Common myeloid progenitor, CD34-positive (primary cell): ENCODE data around the gene NIT2.

ENCODE experiments used
- CTCF ChIA-PET: fragments of 350-600 bp; sonication (Branson Sonifier 250); formaldehyde crosslinking; loops from one replicate; lab custom pipeline; 2021; ENCODE audit warnings: antibody characterized with exemption; lab: Charles Lee
- POLR2A ChIA-PET: fragments of 350-600 bp; sonication (Branson Sonifier 250); formaldehyde crosslinking; loops from one replicate; lab custom pipeline; 2021; ENCODE audit warnings: antibody characterized with exemption; lab: Charles Lee
- DNase-seq, 3 donors: peaks; one replicate each; pipeline versions ENCODE4 v3.0.0 to v3.0.0-alpha.2; 2013
- H3K27ac ChIP-seq, 2 experiments: 1 replicate in 1 of 2; 2 replicates in 1 of 2; pipeline ENCODE4 v1.7.0; 2013; ENCODE audit warnings: inconsistent platforms in 2 of 2, low read length in 2 of 2, mild to moderate bottlenecking in 2 of 2, low read depth in 1 of 2, moderate library complexity in 1 of 2; ENCODE audit not compliant: severe bottlenecking in 2 of 2, insufficient read depth in 1 of 2, poor library complexity in 1 of 2
- H3K27me3 ChIP-seq, 5 experiments: replicated peaks in 2 of 5; 1 replicate in 3 of 5; 2 replicates in 2 of 5; pipeline versions ENCODE4 v1.6.1 to v1.7.0; 2013; ENCODE audit warnings: low read length in 4 of 5, mild to moderate bottlenecking in 2 of 5, moderate library complexity in 2 of 5, inconsistent platforms in 1 of 5; ENCODE audit not compliant: insufficient read depth in 5 of 5, control insufficient read depth in 4 of 5
- H3K36me3 ChIP-seq, 4 experiments: 1 replicate in 2 of 4; 2 replicates in 2 of 4; pipeline versions ENCODE4 v1.6.1 to v1.7.0; 2013; ENCODE audit warnings: low read length in 3 of 4, control low read depth in 1 of 4, mild to moderate bottlenecking in 1 of 4; ENCODE audit not compliant: control insufficient read depth in 4 of 4, insufficient read depth in 4 of 4
- H3K4me1 ChIP-seq, 4 experiments: 1 replicate in 3 of 4; 2 replicates in 1 of 4; pipeline versions ENCODE4 v1.6.1 to v1.7.1; 2013; ENCODE audit warnings: low read length in 3 of 4, mild to moderate bottlenecking in 3 of 4, control low read depth in 1 of 4, inconsistent platforms in 1 of 4, moderate library complexity in 1 of 4; ENCODE audit not compliant: control insufficient read depth in 4 of 4, insufficient read depth in 4 of 4; ENCODE audit errors: control extremely low read depth in 1 of 4
- H3K4me3 ChIP-seq, 7 experiments: 1 replicate in 4 of 7; 2 replicates in 3 of 7; pipeline versions ENCODE4 v1.5.1 to v1.7.0; 2013; ENCODE audit warnings: mild to moderate bottlenecking in 7 of 7, low read length in 6 of 7, moderate library complexity in 6 of 7, inconsistent platforms in 2 of 7, low read depth in 2 of 7, control low read depth in 1 of 7; ENCODE audit not compliant: insufficient read depth in 4 of 7, control insufficient read depth in 1 of 7; ENCODE audit errors: extremely low read depth in 1 of 7
- H3K9me3 ChIP-seq, 5 experiments: 1 replicate in 4 of 5; 2 replicates in 1 of 5; pipeline versions ENCODE4 v1.6.1 to v1.7.1; 2013; ENCODE audit warnings: low read length in 4 of 5, mild to moderate bottlenecking in 2 of 5, inconsistent platforms in 1 of 5, low read depth in 1 of 5, moderate library complexity in 1 of 5; ENCODE audit not compliant: control insufficient read depth in 4 of 5, insufficient read depth in 2 of 5; ENCODE audit errors: control extremely low read depth in 1 of 5
- WGBS: methylation state at CpG from one replicate; pipeline ENCODE4 v1.1.5; 2013; ENCODE audit not compliant: insufficient coverage; 5-methylcytosine and 5-hydroxymethylcytosine counted together

Gene NIT2

GRCh38 chr3:100400780-100401673 is 66.5 kb downstream of the NIT2 start, which contains the start of the genes LNP1 and TOMM70:
Gene LNP1 (plus strand): TSS chr3:100401539. CDS start chr3:100429730, 28,191 bp downstream.
Gene TOMM70 (minus strand): TSS chr3:100401089. CDS start chr3:100400949, 140 bp downstream.
- ChIA-PET CTCF (interaction anchor here (0.9 to 1.9 kb wide), 11 partner anchors 9 to 522 kb away, joined by 3 to 6 read pairs (median 3); no protein-coding TSS in a partner anchor), POLR2A (no interaction called here)
- peak within 1 kb of the TSS; percentile 77 to 98 (median 86) for H3K4me3 ChIP-seq
- no peaks in the 10 kb centered on the region for H3K27me3 ChIP-seq
- no peaks in the 10 kb centered on the region for H3K9me3 ChIP-seq
- peak within 1 kb of the TSS; percentile 74 to 90 for H3K27ac ChIP-seq
- H3K36me3 ChIP-seq, result no peaks in the 10 kb centered on the region
- peaks cover 21 to 43% (median 36%) of the 10 kb centered on the region in 4 experiments for H3K4me1 ChIP-seq
- WGBS, result 0% methylated on average over 54 of the region's 64 CpGs
- DNase-seq, result peak; percentile 94 to 97 (median 96)

GRCh38 chr3:100401674-100402041 is 67.1 kb downstream of the NIT2 start:
- Histone ChIP-seq H3K27me3 (no peaks in the 10 kb centered on the region), H3K4me3 (peak overlapping the region; percentile 77 to 98 (median 86)), H3K27ac (peak overlapping the region; percentile 41 to 90), H3K4me1 (peaks cover 21 to 43% (median 36%) of the 10 kb centered on the region in 4 experiments), H3K36me3 (no peaks in the 10 kb centered on the region), H3K9me3 (peaks cover 0 to 4% (median 0%) of the 10 kb centered on the region in 5 experiments)
- peak; percentile 51 to 80 (median 78) for DNase-seq
- 0% methylated on average over 8 of the region's 23 CpGs for WGBS
- ChIA-PET POLR2A (no interaction called here), CTCF (interaction anchor here (0.9 to 1.8 kb wide), 6 partner anchors 9 to 522 kb away, joined by 3 to 4 read pairs (median 4); no protein-coding TSS in a partner anchor)

GRCh38 chr3:100402256-100402655 is 67.7 kb downstream of the NIT2 start:
- Histone ChIP-seq H3K9me3 (peaks cover 0 to 6% (median 2%) of the 10 kb centered on the region in 5 experiments), H3K36me3 (peaks cover 0 to 4% (median 0%) of the 10 kb centered on the region in 4 experiments), H3K4me1 (peaks cover 21 to 43% (median 36%) of the 10 kb centered on the region in 4 experiments), H3K27me3 (no peaks in the 10 kb centered on the region), H3K4me3 (peak overlapping the region in 6 of 7 experiments; percentile 81 to 98 (median 88)), H3K27ac (peak overlapping the region in 1 of 2 experiments; percentile 90)
- ChIA-PET POLR2A (interaction anchor here (0.6 kb wide), 1 partner anchor 961 kb away, joined by 6 read pairs; no protein-coding TSS in a partner anchor), CTCF (interaction anchor here (0.6 to 1.8 kb wide), 4 partner anchors 9 to 60 kb away, joined by 3 to 4 read pairs (median 4); no protein-coding TSS in a partner anchor)
- 0% methylated on average over 1 of the region's 2 CpGs for WGBS
- peak in 2 of 3 donors; percentile 21 to 45 for DNase-seq

GRCh38 chr3:100402891-100403290 is 68.3 kb downstream of the NIT2 start:
- no CpG with 5 or more reads among the region's 2 CpGs for WGBS
- Histone ChIP-seq H3K36me3 (peaks cover 0 to 7% (median 0%) of the 10 kb centered on the region in 4 experiments), H3K4me3 (peak overlapping the region in 2 of 7 experiments; percentile 84 to 98), H3K27me3 (no peaks in the 10 kb centered on the region), H3K27ac (no peak overlapping the region), H3K4me1 (peaks cover 21 to 43% (median 36%) of the 10 kb centered on the region in 4 experiments), H3K9me3 (peaks cover 1 to 11% (median 4%) of the 10 kb centered on the region in 5 experiments)
- no peak for DNase-seq
- CTCF ChIA-PET, result interaction anchor here (1.3 to 1.8 kb wide), 2 partner anchors 8 to 17 kb away, joined by 3 to 4 read pairs; no protein-coding TSS in a partner anchor
- POLR2A ChIA-PET, result no interaction called here

GRCh38 chr3:100403362-100404249 is 69.0 kb downstream of the NIT2 start:
- ChIA-PET CTCF (interaction anchor here (0.6 kb wide), 1 partner anchor 94 kb away, joined by 3 read pairs; no protein-coding TSS in a partner anchor), POLR2A (no interaction called here)
- Histone ChIP-seq H3K4me1 (peaks cover 21 to 42% (median 35%) of the 10 kb centered on the region in 4 experiments), H3K27me3 (no peaks in the 10 kb centered on the region), H3K9me3 (peaks cover 1 to 18% (median 10%) of the 10 kb centered on the region in 5 experiments), H3K36me3 (peaks cover 0 to 12% (median 2%) of the 10 kb centered on the region in 4 experiments), H3K27ac (no peak overlapping the region), H3K4me3 (peak overlapping the region in 2 of 7 experiments; percentile 84 to 98)
- WGBS, result 100% methylated on average over 4 of the region's 5 CpGs
- DNase-seq, result no peak

- POLR2A ChIA-PET, result no interaction called here
- no peak for DNase-seq
- CTCF ChIA-PET, result no interaction called here
Measured at GRCh38 chr3:100404250-100404548, 69.6 kb downstream of the NIT2 start.

More at GRCh38 chr3:100404250-100404548, 69.6 kb downstream of the NIT2 start:
- H3K9me3 ChIP-seq, result peaks cover 1 to 19% (median 10%) of the 10 kb centered on the region in 5 experiments
- no peak overlapping the region for H3K27ac ChIP-seq
- no CpG with 5 or more reads among the region's 1 CpG for WGBS
- no peaks in the 10 kb centered on the region for H3K27me3 ChIP-seq
- peaks cover 21 to 36% (median 29%) of the 10 kb centered on the region in 4 experiments for H3K4me1 ChIP-seq
- peaks cover 0 to 12% (median 3%) of the 10 kb centered on the region in 4 experiments for H3K36me3 ChIP-seq
- no peak overlapping the region for H3K4me3 ChIP-seq
